D721Med (cell line): Measurements from ENCODE around the gene PTPRU.

Experiments used
- DNase-seq: peaks from one replicate; pipeline ENCODE4 v3.0.0; 2011; ENCODE audit warnings: low spot score; ENCODE audit not compliant: insufficient read length
- FAIRE-seq: peaks from 2 replicates; lab custom pipeline; 2011; peaks lifted over from hg19 to GRCh38; lab: Jason Lieb, UNC
- CTCF ChIP-seq: IDR thresholded peaks from 2 replicates; pipeline ENCODE4 v1.5.1; 2012; ENCODE audit warnings: mild to moderate bottlenecking, control low read depth; ENCODE audit not compliant: insufficient read depth; ENCODE audit errors: missing control alignments

The PTPRU gene

DNA sequence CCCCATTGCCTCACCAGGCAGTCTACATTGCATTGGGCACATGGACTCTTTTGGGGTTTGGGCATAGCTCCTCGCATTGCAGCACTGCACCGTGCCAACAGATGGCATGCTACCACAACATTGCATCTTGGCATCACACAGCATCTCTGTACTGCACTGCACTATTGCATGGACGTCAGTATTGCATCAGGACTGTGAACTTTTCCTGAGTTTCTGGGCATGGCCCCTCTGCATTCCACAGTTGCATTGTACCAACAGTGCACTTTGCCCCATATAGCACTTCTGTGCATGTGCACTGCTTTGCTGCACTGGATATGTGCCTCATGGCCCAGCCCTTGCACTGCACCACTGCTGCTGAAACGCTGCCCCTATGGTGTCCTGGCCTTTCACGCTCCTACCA is 9.6 kb downstream of the PTPRU start:
- FAIRE-seq, result no peak
- DNase-seq, result no peak

GRCh38 chr1:29247044-29247443 is 10.7 kb downstream of the PTPRU start:
- no peak for TF ChIP-seq CTCF
- FAIRE-seq (no peak), DNase-seq (no peak)

More for the DNA sequence above, 9.6 kb downstream of the PTPRU start:
- TF ChIP-seq CTCF, result peak; percentile 49

DNA sequence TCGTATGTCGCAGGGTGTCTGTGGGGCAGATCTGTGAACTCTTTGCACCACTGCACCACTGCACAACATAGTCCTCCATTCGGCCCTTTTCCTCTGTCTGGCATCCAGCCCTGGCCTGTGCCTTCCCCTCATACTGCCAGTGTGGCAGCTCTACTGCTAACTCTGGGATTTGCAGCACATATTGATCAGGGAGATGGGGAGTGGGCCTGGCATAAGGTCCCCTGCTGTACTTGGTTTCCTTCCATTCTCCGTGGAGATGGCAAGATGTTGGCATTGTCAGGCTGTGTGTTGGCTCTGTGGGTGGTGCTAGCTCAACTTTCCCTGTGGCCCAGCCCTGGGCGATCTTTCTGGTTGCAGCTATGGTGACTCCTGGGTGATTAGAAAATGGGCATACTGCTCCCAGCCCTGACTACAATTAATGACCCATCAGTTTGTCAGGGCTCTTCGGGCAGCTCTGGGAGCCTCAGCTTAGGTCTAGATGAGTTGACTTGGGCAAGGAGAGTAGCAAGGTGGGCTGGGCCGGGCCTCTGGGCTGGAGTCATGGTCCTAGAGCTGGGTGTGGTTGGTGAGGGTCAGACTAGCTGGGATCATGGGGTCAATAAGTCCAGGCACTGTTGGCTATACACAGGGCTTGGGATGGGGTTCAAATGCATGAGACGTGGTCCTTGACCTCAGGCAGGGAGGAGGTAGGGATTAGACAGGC is 11.4 kb downstream of the PTPRU start:
- TF ChIP-seq CTCF, result no peak
- FAIRE-seq (no peak), DNase-seq (no peak)

- DNase-seq (no peak), FAIRE-seq (no peak)
- TF ChIP-seq CTCF, result no peak
Observed at GRCh38 chr1:29248409-29248808, 12.1 kb downstream of the PTPRU start.

GRCh38 chr1:29249170-29249691 is 12.9 kb downstream of the PTPRU start:
- TF ChIP-seq CTCF, result no peak
- no peak for DNase-seq
- no peak for FAIRE-seq

DNA sequence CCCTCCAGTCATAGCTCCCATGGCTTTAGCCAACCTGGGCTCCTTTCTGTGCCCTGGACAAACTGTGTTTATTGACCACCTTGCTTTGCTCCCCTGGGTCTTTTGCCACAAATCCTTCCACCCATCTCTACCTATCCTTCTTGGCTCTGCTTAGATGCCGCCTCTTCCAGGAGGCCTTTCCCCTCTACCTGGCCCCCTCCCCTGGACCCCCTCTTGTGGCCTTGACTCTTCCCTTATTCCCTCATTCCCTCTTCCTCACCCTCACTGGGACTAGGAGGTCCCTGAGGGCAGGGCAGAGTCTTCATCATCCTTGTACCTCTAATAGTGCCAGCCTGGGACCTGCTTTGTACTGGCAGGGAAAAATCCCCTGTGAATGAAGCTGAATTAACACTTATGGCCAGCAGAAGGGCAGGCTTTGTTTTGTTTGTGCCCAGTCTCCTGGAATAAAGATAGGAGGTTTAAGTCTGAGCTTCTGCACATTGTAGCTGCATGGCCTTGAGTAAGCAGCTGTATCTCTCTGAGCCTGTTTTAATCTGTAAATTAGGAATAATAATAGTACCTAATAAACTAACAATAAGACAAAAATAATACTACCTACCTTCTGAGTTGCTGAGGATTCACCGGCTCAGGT is 13.7 kb downstream of the PTPRU start:
- FAIRE-seq, result no peak
- no peak for DNase-seq
- no peak for TF ChIP-seq CTCF
